NOMO-1 treated with DMSO at 0.1 percent for 48 hours (cell line): ENCODE measurements around the gene EPB41L2.
"Not testable (repeated sequence)": the region's sequence is repeated elsewhere in the genome, so short reads cannot be mapped to it uniquely, and the experiment has no call there.

ENCODE experiments used
- DNase-seq: peaks from one replicate; lab custom pipeline; 2025; ENCODE audit not compliant: unreplicated experiment; lab: John Stamatoyannopoulos, UW

Gene EPB41L2

DNA sequence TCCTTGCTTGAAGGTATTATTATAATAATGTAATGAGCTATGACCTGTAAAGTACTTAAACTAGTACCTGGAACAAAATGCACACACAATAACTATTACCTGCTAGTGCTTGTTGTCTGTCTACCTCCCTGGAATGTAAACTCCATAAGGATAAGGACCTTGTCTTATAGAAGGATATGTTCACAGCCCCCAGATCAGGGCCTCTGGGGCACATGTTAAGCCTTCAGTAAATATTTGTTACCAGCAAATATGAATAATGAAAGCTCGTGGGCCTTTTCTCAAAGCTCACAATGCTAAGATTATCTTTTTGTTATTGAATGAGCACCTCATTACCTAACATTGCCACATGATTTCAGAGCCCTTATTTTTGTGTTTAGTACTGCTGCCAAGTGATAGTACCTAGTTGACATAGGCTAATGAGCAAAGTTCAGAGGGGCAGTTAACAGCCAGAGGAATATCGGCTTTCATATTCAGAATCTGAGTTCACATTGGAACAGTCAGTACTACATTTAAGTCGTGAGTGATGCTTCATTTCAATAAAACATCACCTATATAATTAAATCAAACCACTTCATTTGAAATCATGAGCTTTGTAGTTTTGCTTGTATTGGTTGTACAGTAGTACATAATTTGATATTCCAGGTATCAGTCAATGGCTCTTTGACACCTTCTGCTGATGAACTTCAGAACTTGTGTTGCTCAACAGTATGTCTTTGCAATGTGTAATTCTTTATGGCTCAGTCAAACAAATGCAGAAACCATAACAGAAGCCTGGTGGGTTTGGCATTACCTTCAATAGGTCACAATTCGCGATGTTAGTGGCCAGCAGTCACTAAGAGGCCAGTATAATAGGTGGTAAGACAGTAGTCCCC lies 247.6 kb downstream of the EPB41L2 start:
- no peak for DNase-seq

DNA sequence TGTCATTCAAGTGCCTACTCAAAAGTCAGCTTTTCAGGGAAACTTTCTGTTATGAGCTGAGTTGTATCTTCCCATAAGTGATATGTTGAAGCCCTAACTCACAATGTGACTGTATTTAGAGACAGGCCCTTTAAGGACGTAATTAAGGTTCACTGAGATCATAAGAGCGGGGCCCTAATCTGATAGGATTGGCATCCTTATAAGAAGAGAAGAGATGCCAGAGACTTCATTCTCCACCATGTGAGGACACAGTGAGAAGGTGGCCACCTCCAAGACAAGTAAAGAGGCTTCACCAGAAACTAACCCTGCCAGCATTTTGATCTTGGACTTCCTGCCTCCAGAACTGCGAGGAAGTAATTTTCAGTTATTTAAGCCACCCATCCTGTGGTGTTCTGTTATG lies 248.5 kb downstream of the EPB41L2 start:
- DNase-seq = no peak

DNA sequence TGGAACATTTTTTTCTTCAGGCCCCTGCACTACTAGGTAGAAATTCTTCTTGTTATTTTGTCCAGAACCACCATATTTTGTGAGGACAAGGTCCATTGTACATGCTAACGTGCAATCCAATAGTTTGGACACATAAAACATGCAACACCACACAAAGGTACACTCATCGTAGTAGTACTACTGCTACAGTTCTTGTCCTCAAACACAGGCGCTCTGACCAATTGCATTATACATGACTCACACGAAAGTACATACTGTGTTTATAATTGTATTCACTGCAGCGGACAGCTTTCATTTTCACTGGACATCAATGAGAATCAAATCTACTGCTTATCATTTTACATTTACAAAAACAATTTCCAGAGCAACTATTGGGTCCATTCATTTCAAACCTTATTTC lies 251.1 kb downstream of the EPB41L2 start:
- no peak for DNase-seq

DNA sequence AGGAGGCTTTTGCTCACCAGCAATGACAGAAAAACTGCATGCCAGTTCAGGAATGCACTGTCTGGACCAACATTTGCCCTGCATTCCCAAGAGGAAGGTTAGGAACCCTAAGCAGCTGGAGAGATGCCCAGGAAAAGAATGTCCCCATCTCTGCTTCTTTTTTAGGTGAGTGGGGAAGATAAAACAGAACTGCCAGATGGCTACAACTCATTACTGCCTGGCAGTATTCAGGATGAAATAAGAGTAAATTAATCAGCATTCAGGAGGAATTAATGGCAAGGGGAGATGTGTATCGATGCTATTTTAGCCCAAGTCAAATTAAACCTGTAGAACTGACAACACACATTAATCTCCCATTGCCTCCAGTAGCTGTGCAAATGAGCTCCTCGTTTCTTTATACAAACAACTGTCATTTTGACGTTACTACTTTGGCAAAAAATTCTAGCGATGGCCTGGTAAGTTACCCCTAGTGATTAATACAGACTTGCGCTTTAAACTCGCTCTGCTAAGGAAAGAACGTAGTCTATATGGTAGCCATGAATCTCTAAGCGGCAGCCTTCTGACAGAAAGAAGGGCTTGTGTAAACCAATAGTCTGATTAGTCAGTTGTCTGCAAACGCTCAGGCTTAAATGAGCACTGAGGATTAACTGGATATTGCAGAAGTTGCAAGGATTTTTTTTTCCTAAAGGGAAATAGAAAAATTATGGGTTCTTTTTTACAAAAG lies 252.6 kb downstream of the EPB41L2 start:
- no peak for DNase-seq

DNA sequence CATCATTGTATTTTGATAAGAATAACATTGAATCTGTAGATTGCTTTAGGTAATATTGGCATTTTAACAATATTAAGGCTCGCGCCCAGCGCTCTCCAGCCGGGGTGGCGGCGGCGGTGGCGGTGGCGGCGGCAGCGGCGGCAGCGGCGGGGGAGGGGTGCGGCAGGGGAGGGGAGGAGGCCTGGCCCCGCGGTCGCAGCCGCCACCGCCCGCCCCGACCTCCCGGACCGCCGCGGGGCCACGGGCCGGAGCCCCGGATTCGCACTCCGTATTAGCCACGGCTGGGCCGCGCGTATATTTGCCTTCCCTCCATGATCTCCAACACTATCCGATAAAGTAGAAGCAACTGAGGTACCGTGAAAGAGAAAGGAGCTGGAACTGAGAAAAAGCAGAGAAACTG lies 261.7 kb downstream of the EPB41L2 start:
- not testable (repeated sequence) for DNase-seq

DNA sequence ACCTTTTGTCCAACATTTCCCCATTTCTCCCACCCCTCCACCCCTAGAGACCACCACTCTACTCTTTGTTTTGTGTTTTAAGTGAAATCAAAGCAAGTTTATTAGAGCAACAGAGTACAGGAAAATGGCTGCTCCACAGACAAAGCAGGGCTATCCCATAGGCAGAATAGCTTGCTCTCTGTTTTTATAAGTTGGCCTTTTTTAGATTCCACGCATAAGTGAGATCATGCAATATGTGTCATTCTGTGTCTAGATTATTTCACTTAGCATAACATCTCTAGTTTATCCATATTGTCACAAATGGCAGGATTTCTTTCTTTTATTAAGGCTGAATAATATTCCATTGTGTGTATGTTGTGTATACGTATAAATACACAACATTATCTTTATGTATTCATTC lies 266.0 kb downstream of the EPB41L2 start:
- DNase-seq = no peak

DNA sequence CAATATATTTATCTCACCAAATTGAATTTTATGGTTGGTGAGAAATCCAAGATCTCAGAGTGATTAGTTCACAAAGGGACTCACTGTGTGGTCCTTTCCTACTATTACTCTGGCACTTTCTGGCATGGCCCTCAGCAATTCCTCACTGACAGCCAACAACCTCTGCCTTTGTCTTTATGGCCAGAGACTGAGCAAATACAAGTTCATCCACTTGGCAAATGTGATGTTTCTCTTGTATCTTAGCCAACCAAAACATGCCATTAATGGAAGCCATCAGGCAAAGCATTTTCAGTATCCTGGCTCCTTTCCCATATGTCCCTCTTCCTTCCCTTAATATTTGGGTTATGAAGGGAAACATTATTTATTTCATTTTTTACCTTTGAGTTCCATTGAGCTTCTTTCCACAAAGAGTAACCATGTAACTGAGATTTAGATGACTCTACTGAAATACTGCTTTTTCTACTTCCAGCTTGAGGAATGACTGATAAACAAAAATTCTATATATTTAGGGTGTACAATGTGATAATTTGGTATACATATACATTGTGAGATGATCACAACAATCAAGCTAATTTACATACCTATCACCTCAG lies 266.6 kb downstream of the EPB41L2 start:
- no peak for DNase-seq

DNA sequence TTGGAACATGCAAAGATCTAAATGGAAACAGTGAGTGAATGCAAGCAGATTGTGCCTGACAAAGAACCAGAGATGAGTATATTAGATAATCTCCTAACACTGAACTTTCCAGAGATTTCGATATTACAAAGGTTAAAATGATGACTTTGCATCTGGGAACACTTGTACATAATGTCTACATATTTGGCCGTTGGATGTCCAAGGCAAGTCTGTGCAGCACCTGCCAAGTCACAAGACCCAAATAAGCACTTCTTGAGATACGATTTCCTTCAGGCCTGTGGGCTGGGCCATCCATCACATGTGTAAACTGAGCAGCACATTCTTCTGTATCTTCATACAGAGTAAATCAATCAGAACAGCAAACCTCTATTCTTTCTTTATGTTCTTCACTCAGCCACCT lies 268.3 kb downstream of the EPB41L2 start:
- DNase-seq = no peak

DNA sequence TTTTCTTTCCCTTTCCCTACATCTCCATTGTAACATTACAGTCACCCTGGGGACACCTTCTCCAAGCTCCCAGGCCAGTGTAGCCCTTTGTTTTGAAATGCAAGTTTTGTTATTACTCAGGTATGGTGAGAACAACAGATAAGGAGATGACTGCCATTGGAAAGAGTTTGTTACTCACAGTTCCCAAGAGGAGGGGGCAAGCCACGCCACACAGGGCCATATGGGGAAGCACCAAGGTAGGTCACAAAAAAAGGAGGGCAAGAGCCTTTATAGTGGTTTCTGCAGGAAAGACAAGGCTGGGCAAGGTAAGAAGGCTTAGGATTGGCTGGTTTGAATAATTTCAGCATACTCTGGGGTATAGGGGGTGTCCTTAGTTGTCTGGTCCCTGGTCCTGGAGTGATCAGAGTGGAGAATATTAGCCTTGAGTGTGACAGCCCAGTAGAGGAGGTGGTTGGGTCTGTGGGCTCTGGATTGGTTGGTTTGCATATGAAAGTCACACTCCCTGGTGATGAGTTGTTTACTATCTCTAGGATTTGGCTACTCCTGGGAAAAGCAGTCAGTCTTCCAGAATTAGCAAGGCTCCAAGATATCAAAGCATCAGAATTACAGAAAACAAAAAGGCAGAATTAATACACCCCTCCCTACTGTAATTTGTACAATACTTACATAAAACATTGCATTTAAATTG lies 268.9 kb downstream of the EPB41L2 start:
- DNase-seq = no peak
